ENCODE data around the gene PKMYT1.

GRCh38 chr16:2933701-2934100 is 46.5 kb downstream of the PKMYT1 start:
- TF ChIP-seq CTCF (conservative IDR thresholded peaks at IDR 0.05; ENCODE audit: low read depth in 2 of 2) (no peak), POLR2AphosphoS5 (IDR thresholded peaks at IDR 0.05; ENCODE audit: low read depth) (no peak), EZH2phosphoT487 (IDR thresholded peaks at IDR 0.05; ENCODE audit: unreplicated experiment) (no peak), EZH2 (IDR thresholded peaks at IDR 0.05; ENCODE audit: low read depth, unreplicated experiment) (no peak), ZNF114 (CRISPR knock-in tag; IDR thresholded peaks at IDR 0.05) (no peak), ZNF462 (CRISPR knock-in tag; IDR thresholded peaks at IDR 0.05) (no peak), STAT1 (IDR thresholded peaks at IDR 0.05; ENCODE audit: unreplicated experiment) (no peak), CREB1 (CRISPR knock-in tag; IDR thresholded peaks at IDR 0.05; ENCODE audit: low read depth) (no peak), JUNB (IDR thresholded peaks at IDR 0.05; ENCODE audit: unreplicated experiment) (no peak), ZNF331 (CRISPR knock-in tag; IDR thresholded peaks at IDR 0.05; ENCODE audit: low read depth) (no peak)
- TF ChIP-seq, protein P1, sequence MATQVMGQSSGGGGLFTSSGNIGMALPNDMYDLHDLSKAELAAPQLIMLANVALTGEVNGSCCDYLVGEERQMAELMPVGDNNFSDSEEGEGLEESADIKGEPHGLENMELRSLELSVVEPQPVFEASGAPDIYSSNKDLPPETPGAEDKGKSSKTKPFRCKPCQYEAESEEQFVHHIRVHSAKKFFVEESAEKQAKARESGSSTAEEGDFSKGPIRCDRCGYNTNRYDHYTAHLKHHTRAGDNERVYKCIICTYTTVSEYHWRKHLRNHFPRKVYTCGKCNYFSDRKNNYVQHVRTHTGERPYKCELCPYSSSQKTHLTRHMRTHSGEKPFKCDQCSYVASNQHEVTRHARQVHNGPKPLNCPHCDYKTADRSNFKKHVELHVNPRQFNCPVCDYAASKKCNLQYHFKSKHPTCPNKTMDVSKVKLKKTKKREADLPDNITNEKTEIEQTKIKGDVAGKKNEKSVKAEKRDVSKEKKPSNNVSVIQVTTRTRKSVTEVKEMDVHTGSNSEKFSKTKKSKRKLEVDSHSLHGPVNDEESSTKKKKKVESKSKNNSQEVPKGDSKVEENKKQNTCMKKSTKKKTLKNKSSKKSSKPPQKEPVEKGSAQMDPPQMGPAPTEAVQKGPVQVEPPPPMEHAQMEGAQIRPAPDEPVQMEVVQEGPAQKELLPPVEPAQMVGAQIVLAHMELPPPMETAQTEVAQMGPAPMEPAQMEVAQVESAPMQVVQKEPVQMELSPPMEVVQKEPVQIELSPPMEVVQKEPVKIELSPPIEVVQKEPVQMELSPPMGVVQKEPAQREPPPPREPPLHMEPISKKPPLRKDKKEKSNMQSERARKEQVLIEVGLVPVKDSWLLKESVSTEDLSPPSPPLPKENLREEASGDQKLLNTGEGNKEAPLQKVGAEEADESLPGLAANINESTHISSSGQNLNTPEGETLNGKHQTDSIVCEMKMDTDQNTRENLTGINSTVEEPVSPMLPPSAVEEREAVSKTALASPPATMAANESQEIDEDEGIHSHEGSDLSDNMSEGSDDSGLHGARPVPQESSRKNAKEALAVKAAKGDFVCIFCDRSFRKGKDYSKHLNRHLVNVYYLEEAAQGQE (IDR thresholded peaks at IDR 0.05; ENCODE audit: unreplicated experiment): no peak
- TF ChIP-seq, protein P2, sequence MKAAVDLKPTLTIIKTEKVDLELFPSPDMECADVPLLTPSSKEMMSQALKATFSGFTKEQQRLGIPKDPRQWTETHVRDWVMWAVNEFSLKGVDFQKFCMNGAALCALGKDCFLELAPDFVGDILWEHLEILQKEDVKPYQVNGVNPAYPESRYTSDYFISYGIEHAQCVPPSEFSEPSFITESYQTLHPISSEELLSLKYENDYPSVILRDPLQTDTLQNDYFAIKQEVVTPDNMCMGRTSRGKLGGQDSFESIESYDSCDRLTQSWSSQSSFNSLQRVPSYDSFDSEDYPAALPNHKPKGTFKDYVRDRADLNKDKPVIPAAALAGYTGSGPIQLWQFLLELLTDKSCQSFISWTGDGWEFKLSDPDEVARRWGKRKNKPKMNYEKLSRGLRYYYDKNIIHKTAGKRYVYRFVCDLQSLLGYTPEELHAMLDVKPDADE (IDR thresholded peaks at IDR 0.05): no peak

Measured in GM23338 (cell line).